VCaP (cell line): ENCODE measurements around the gene SPRED1.

Experiments
- H3K27ac ChIP-seq: fragments of 450-650 bp; 2 replicates; pipeline ENCODE4 v1.5.1; 2017
- CTCF ChIP-seq: fragments of 450-650 bp; conservative IDR thresholded peaks from 2 replicates; pipeline ENCODE4 v1.5.1; 2017; ENCODE audit warnings: mild to moderate bottlenecking, moderate library complexity

Gene SPRED1

GRCh38 chr15:38378161-38378560, 125.5 kb downstream of the SPRED1 start:
- no peak for TF ChIP-seq CTCF
- H3K27ac ChIP-seq = no peak overlapping the region

GRCh38 chr15:38389924-38390542, 137.4 kb downstream of the SPRED1 start:
- peak; percentile 83 for TF ChIP-seq CTCF

GRCh38 chr15:38391191-38391590, 138.6 kb downstream of the SPRED1 start:
- TF ChIP-seq CTCF = no peak

More at GRCh38 chr15:38389924-38390542, 137.4 kb downstream of the SPRED1 start:
- H3K27ac ChIP-seq = no peak overlapping the region

GRCh38 chr15:38398134-38398533, 145.5 kb downstream of the SPRED1 start:
- TF ChIP-seq CTCF = no peak

More at GRCh38 chr15:38391191-38391590, 138.6 kb downstream of the SPRED1 start:
- H3K27ac ChIP-seq = no peak overlapping the region

GRCh38 chr15:38401106-38401505, 148.5 kb downstream of the SPRED1 start:
- H3K27ac ChIP-seq = no peak overlapping the region
- TF ChIP-seq CTCF = no peak

More at GRCh38 chr15:38398134-38398533, 145.5 kb downstream of the SPRED1 start:
- H3K27ac ChIP-seq = no peak overlapping the region; the same call in 1 of the 2 replicates

- H3K27ac ChIP-seq = no peak overlapping the region
Measured at GRCh38 chr15:38401701-38402100, 149.1 kb downstream of the SPRED1 start.

GRCh38 chr15:38406436-38406835, 153.8 kb downstream of the SPRED1 start:
- H3K27ac ChIP-seq = no peak overlapping the region
- no peak for TF ChIP-seq CTCF

More at GRCh38 chr15:38401701-38402100, 149.1 kb downstream of the SPRED1 start:
- no peak for TF ChIP-seq CTCF
